ENCODE measurements around the gene COL11A2.

- TF ChIP-seq CTCF (IDR thresholded peaks at IDR 0.05; ENCODE audit: poor library complexity, severe bottlenecking): no peak
- no peak for TF ChIP-seq EP300 (conservative IDR thresholded peaks at IDR 0.05; ENCODE audit: poor library complexity, severe bottlenecking)
- no peak for TF ChIP-seq RAD21 (conservative IDR thresholded peaks at IDR 0.05)
- no peak for TF ChIP-seq REST (IDR thresholded peaks at IDR 0.05; ENCODE audit: borderline replicate concordance)
- no peak for TF ChIP-seq EZH2 (IDR thresholded peaks at IDR 0.05; ENCODE audit: borderline replicate concordance, insufficient read depth, low read length, poor library complexity, severe bottlenecking)
- TF ChIP-seq POLR2AphosphoS5 (IDR thresholded peaks at IDR 0.05): no peak
- TF ChIP-seq SMC3 (conservative IDR thresholded peaks at IDR 0.05; ENCODE audit: poor library complexity): no peak
Observed at GRCh38 chr6:33166811-33167210, 25.5 kb downstream of the COL11A2 start.
